K562 (cell line): ENCODE measurements around the gene PPP3R2.

Experiments
- MECOM ChIP-seq: fragments of 250-450 bp; sonication (Bioruptor Pico); IDR thresholded peaks from 2 replicates; pipeline ENCODE4 v1.8.0; 2022; ENCODE audit warnings: inconsistent platforms
- POLR2A ChIP-seq: fragments of 450-650 bp; conservative IDR thresholded peaks from 2 replicates; pipeline ENCODE4 v1.6.1; 2016
- ZBTB8A ChIP-seq: fragments of 450-650 bp; IDR thresholded peaks from 2 replicates; pipeline ENCODE4 v1.6.1; 2018; ENCODE audit warnings: mild to moderate bottlenecking, moderate library complexity; ENCODE audit not compliant: partially characterized antibody
- TF ChIP-seq, protein P1 (sequence below): fragments of 450-650 bp; IDR thresholded peaks from 2 replicates; pipeline ENCODE4 v1.6.1; 2016; ENCODE audit warnings: antibody characterized with exemption

DNA sequence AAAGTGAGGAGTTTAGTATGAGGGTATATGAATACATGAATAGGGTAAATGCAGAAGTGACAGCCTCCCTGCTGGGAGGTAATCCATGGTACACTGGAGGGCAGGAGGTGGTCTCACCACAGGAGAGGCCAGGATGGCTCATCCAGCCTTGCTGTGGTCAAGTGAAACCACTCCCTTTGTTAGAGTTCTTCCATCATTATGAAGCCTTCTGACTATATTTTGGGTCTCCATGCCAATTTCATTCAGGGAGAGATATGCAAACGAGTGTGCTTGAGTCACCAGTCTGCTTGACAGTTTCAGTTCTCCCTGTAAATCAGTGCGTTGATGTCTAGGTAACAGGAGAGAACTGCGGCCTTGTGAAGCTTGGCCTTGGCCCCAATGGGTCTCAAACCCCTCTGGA, 16.4 kb downstream of the PPP3R2 start:
- TF ChIP-seq POLR2A: no peak
- no peak for TF ChIP-seq MECOM (CRISPR knock-in tag)
- TF ChIP-seq, protein P1, sequence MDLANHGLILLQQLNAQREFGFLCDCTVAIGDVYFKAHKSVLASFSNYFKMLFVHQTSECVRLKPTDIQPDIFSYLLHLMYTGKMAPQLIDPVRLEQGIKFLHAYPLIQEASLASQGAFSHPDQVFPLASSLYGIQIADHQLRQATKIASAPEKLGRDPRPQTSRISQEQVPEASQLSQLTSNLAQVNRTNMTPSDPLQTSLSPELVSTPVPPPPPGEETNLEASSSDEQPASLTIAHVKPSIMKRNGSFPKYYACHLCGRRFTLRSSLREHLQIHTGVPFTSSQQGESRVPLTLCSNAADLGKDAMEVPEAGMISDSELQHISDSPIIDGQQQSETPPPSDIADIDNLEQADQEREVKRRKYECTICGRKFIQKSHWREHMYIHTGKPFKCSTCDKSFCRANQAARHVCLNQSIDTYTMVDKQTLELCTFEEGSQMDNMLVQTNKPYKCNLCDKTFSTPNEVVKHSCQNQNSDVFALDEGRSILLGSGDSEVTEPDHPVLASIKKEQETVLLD: no peak
- TF ChIP-seq ZBTB8A: no peak
